GM19193 (cell line): ENCODE measurements around the gene IL11.

Source experiments
- POLR2A ChIP-seq: IDR thresholded peaks from 4 replicates; pipeline ENCODE4 v1.6.1; 2011; ENCODE audit not compliant: insufficient read depth, insufficient read length; ENCODE audit errors: extremely low read depth

IL11 gene

GRCh38 chr19:55370305-55370988 lies at the start of gene IL11:
Gene IL11 (minus strand): TSS chr19:55370463. CDS start chr19:55370310, 153 bp downstream.
- TF ChIP-seq POLR2A: no peak

- no peak for TF ChIP-seq POLR2A
These were observed 49.5 kb upstream of the IL11 start for GRCh38 chr19:55419624-55420236.

GRCh38 chr19:55419103-55419502 lies 48.8 kb upstream of the IL11 start:
- TF ChIP-seq POLR2A: no peak

GRCh38 chr19:55418185-55418584 lies 47.9 kb upstream of the IL11 start:
- no peak for TF ChIP-seq POLR2A

GRCh38 chr19:55410168-55410567 lies 39.9 kb upstream of the IL11 start:
- no peak for TF ChIP-seq POLR2A

- peak; percentile 48 for TF ChIP-seq POLR2A
These were observed 38.2 kb upstream of the IL11 start for GRCh38 chr19:55408533-55408872.

- no peak for TF ChIP-seq POLR2A
These were observed 37.7 kb upstream of the IL11 start for GRCh38 chr19:55407800-55408532.

- peak; percentile 99 for TF ChIP-seq POLR2A
These were observed 37.2 kb upstream of the IL11 start, which contains the start of gene UBE2S for GRCh38 chr19:55407550-55407799. Gene UBE2S (minus strand): TSS chr19:55407788. CDS start chr19:55407589, 199 bp downstream.

GRCh38 chr19:55406826-55407549 lies 36.7 kb upstream of the IL11 start:
- TF ChIP-seq POLR2A: no peak

GRCh38 chr19:55406091-55406825 lies 36.0 kb upstream of the IL11 start:
- TF ChIP-seq POLR2A: no peak

GRCh38 chr19:55405638-55406037 lies 35.4 kb upstream of the IL11 start:
- no peak for TF ChIP-seq POLR2A

GRCh38 chr19:55402509-55402908 lies 32.2 kb upstream of the IL11 start:
- peak; percentile 17 for TF ChIP-seq POLR2A

- TF ChIP-seq POLR2A: no peak
These were observed 30.2 kb upstream of the IL11 start for GRCh38 chr19:55400281-55401087.
